HG03097 (cell line): ENCODE data around the gene MIA3.

ENCODE experiments used
- ATAC-seq: cut with Tn5 transposase; IDR thresholded peaks from one replicate; pipeline ENCODE4 v1.9.1; 2021; ENCODE audit not compliant: unreplicated experiment, low FRiP score

Gene MIA3

DNA sequence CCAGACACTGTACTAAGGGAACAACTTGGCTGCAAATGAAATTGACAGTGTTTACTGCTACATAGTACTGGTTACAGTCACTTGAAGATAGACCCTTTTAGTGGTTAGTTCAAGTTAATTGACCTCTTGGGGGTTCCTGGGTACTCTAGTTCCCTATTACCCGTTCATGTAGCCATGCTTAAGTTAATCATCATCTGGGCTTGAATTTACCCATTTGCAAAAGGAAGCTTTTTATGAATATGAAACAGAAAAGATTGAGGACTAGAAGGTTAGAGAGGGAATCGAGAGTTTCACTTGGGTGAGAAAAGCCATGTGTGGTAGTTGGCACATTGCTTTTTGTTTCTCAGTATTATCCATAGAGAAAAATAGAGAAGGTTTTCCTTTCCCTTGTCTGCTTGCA, 2.7 kb downstream of the MIA3 start:
- ATAC-seq: peak; percentile 41

DNA sequence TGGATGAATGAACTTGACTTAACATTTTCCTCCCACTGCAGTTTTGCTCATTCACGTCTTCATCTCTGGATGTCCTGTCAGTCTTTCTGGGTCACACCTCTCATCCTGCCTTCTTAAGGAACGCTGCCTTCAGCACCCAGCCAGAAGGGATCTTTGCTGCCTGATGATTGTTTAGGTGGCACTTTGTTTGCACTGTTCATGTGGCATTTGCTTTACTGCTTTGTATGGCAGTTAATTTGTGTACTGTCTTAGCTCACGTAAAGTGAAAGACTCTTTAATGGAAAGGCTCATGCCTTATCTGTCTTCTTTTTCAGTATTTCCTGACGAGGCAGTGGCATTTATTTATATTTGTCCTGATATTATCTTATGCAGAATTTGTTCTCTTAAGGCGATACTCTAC, 4.9 kb downstream of the MIA3 start:
- ATAC-seq: no peak

DNA sequence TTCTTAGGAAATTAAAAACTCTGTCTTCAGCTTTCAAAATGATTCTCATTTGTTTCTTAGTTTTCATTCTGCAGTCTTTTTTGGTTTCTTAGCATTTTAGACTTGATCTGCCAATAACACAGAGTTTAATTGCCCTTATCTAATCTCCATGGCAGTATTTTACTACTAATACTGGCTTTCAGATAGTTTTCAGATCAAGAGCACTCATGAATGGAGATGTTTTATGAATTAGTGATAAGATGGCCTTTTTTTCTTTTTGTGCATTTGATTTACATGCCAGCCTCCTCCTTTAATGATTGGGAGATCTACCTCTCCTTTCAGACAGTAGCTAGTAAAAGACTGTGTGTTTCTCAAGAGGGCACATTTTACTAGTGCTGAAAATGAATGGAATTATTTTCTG, 5.6 kb downstream of the MIA3 start:
- ATAC-seq: no peak

DNA sequence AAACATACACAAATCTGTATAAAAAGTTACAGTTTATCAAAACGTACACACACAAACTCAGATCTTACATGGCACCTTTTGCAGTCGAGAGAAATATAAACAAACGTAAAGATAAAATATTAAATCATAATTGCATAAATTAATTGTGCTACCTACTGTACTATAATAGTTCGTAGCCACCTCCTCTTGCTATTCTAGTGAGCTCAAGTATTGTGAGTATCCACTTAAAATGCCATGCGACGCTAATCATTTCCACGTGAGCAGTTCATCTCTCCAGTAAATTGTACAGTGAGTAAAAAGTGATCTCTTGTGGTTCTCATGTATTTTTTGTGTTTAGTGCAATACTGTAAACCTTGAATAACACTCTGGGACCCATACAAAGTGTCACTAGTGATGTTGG, 6.3 kb downstream of the MIA3 start:
- no peak for ATAC-seq

DNA sequence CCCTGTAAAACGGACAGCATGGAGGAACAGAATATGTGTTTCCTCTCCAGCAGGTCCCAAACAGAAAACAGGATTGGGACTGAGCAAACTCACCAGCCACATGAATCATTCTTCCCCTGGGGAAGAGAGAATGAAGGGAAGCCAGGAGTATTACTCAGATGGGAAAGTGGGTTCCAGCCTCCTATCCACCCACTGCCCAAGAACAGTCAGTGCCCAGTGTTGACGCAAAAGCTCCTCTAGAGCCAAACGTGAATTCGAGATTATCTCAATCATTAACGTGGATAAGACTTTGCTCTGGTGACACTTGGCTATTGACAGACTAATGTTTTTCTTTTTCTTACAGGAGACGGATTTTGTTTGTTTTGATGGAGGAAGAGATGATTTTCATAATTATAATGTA, 9.3 kb downstream of the MIA3 start:
- no peak for ATAC-seq

DNA sequence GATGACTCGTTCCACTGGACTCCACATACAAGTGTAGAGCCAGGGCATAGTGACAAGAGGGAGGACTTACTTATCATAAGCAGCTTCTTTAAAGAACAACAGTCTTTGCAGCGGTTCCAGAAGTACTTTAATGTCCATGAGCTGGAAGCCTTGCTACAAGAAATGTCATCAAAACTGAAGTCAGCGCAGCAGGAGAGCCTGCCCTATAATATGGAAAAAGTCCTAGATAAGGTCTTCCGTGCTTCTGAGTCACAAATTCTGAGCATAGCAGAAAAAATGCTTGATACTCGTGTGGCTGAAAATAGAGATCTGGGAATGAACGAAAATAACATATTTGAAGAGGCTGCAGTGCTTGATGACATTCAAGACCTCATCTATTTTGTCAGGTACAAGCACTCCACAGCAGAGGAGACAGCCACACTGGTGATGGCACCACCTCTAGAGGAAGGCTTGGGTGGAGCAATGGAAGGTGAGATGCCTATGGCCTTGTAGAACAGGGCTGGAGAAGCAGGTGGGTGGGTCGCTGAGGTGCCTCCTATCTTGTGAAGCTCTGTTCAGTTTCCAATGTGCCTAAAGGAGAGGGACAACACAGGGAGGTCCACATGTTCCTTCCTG, 12.1 kb downstream of the MIA3 start:
- no peak for ATAC-seq

DNA sequence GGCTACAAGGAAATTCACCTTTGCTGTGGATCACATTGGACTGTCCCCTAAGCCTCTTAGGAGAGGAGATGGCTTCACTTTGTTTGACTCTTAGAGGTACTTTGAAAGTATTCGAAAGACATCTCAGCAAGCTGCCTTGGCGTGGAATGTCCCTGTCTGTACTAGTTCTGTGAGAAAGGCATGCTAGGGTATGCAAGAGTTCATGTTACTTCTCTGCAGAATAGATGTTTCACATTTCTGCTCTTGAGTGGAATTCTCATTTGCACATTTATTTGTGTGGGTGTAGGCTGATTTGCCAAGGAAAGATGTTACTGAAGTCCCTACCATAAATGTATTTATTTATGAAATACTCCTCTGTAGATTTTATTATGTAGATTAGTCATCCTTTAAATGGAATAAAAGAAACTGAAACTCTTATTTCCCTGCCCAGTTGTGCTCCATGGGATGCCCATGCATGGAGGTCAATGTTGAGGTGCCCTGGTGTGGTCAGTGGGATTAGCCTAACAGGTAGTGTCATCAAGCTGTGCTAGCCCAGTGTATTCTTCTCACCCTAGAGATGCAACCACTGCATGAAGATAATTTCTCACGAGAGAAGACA, 13.8 kb downstream of the MIA3 start:
- no peak for ATAC-seq

DNA sequence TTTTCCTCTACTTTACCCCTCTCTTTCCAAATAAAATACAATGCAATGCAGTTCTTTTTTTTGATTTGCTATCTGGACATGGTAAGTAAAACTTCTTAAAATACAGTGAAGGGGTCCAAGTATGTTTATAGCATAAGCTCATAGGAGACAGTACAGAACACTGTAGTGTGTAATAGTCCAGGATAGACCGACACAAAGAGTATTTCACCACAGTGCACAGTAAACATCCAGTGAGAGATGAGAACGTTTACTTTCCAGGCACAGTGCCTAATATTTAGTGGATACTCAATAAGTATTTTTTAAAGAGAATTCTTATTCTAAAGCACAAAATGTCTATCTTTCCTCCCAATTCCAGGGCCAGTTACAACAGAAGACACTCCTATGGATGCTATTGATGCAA, 14.9 kb downstream of the MIA3 start:
- ATAC-seq: no peak

DNA sequence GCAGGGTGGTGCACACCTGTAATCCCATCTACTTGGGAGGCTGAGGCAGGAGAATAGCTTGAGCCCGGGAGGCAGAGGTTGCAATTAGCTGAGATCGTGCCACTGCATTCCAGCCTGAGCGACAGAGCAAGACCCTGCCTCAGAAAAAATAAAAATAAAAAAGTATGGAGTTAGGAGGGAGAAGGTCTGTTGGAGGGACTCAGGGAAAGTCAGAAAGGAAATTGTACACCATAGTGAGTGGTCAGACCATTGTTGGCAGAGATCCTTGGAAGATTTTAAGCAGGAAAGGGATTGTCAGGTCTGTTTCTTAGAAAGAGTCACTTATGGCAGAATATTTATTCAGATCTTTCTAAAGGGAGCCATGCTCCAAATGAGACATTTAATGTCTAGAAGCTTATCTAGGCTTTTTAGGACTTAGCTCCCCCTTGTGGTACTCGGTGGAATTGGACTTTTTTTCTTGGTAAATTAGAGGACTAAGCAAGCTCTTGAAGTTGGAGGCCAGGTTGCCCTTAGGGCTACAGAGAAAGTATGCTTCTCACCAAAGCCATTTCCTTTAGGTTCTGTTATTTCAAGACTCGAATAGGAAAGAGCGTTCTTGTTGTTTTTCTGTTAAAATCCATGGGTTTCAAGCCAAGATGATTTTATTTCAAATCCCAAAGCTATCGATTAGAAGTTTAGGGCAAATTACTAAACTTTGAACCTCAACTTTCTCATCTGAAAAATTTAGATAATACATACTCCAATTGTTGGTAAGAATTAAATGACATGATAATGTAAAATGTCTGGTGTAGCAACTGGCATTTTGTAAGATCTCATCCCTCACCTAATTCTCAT, 16.5 kb downstream of the MIA3 start:
- ATAC-seq: peak; percentile 66

DNA sequence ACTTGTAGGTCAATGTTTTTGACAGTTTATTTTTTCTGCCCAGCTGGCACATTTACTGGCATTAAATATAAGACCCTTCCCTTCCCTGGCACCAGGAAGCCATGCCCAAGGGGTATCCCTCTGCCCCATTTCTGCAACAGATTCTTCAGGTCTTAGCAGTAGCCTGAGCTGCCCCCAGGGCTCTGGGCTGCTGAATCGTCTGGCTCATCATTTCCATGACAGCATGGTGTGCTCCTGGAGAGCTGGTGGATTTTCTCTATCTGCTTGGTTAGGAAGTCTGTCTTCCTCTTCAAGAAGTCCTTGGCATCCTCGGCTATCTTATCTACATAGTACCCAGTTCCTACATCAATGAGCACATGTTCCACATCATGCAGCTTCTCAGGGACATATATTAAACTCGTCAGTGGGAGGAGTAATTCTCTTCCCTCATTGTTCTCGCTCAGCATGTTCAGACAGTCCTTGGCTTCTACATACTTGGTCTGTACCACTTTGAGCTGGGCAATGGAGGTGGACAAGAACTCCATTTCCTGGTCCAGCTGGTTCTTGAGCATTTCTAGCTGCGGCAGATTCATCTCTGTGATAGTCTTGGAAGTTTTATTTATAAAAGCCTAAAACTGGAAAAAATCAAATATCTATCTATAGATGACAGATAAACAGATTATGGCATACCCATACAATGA, 23.5 kb downstream of the MIA3 start:
- no peak for ATAC-seq

DNA sequence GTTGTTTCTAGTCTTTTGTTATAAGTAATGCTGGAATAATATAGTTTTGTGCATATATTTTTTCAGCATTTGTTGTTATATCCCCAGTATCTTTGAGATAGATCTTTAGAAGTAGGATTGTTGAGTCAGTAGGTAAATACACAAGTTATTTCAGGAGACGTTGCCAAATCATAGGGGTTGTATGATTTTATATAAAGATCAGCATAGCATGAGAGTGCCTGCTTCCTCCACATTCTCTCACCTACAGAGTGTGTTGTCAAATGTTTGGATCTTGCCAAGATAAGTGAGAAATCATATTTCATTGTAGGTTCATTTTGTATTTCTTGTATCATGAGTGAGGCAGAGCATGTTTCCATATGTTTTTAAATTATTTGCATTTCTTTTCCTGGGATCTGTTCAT, 24.6 kb downstream of the MIA3 start:
- no peak for ATAC-seq

DNA sequence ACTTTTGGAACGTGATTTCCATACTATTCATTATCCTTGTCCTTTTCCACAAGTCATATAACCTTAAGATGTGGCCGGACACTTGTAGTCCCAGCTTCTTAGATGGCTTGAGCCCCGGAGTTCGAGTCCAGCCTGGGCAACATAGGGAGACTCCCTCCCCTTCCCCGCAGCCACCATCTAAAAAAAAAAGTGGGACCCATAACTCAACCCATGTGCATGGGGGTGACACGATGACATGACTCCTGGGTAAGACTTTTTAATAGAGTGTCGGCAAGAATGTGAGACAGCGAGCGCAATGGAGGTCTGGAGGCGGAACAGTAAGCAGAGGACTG, 25.7 kb downstream of the MIA3 start:
- ATAC-seq: no peak

DNA sequence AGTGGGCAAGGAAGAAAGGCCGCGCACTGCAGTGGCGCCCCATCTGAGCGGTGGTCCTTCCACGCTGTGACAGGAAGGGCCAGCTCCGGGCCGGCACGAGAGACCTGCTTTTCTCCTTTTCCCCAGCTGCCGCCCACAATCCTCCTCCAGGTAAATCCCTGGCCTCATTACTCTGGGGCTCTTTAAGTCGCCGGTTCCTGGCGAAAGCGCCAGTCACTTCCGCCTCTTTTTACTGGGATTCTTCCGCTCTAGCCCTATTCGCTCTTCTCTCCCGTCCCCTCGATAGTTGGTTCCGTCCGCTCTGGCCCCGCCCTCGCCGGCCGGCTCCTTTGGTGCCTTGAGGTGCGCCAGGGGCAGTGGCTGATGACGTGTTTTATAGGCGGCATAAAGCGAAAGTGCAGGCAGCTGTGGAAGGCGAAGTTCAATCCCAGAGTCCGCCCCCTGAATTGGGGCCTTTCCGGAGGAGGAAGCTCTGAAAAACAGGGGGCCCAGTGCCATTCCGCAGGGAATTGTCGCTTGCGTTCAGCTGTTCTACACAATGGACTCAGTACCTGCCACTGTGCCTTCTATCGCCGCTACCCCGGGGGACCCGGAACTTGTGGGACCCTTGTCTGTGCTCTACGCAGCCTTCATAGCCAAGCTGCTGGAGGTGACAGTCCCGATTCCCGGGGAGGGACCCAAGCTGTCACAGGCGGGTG, 26.2 kb downstream of the MIA3 start:
- ATAC-seq: peak; percentile 97

DNA sequence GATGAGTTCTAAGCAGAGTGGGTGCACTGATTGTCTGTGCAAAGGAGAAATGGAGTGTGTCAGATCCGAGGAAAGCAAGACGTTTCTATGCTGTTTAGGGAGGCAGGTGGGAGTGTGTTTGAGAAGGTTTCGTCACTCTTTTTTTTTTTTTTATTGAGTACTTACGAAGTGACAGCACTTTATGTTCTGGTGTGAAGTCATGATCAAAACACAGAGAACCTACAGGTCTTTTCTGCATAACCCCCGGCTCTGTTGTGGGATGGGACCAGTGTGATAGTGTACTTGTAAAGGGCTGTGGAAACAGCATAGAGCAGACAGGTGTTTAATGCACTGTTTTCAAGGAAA, 26.7 kb downstream of the MIA3 start:
- no peak for ATAC-seq

DNA sequence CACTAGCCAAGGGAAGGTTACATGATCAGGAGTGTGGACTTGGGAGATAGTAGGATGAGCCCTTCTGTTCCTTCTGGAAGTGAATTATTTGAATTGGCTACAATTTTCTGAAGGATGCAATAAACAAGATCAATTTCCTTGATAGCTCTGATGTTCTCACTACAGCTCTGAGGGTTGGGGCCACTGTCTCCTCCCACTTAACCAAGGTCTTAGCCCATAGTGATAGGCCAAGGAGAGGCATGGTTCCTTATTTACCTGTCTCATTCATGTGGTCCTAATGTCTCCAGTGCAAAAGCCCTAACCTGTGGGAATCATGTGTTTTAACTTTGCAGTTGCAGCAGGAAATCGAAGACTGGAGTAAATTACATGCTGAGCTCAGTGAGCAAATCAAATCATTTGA, 34.8 kb downstream of the MIA3 start:
- no peak for ATAC-seq

DNA sequence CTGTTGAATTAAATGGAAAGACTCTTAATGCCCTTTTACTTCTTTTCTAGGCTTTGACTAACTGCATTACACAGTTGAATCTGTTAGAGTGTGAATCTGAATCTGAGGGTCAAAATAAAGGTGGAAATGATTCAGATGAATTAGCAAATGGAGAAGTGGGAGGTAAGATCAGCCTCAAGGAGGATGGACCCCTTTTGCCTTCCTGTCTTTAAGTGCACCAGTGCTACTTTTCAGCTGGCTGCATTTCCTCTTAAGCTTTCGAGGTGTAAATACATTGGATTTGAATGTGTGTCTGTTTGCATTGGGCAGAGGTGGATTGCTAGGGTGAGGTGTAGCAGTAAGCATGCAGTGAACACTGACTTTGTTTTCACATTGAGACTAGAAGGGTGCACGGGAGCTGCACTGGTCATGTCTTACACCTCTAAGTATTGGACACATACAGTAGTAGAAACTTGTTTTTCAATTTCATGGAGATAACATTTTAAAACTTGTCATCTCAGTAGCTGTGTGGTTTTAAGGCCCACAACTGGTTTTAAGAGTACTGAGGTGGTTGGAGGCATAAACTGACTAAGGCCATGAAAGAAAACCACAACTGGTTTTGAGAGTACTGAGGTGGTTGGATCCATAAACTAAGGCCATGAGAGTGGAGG, 35.4 kb downstream of the MIA3 start:
- peak; percentile 56 for ATAC-seq

DNA sequence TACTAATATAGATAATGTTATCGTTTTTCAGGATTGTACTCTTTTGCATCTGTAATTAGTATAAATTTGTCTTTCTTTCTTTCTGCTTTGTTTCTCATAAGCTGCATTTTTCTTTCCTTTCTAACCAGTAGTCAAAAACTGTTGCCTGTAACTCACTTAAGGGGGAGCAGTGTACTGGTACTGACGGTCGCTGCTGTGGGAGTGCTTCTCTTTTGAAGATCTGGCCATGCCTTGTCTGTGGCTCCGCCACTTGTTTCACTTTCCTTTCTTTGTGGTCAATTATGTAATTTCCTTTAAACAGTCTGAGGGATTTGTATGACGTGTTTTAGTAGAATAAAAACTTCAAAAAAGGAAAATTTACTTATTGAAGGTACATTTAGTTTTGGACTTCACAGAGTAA, 37.0 kb downstream of the MIA3 start:
- ATAC-seq: peak; percentile 90

DNA sequence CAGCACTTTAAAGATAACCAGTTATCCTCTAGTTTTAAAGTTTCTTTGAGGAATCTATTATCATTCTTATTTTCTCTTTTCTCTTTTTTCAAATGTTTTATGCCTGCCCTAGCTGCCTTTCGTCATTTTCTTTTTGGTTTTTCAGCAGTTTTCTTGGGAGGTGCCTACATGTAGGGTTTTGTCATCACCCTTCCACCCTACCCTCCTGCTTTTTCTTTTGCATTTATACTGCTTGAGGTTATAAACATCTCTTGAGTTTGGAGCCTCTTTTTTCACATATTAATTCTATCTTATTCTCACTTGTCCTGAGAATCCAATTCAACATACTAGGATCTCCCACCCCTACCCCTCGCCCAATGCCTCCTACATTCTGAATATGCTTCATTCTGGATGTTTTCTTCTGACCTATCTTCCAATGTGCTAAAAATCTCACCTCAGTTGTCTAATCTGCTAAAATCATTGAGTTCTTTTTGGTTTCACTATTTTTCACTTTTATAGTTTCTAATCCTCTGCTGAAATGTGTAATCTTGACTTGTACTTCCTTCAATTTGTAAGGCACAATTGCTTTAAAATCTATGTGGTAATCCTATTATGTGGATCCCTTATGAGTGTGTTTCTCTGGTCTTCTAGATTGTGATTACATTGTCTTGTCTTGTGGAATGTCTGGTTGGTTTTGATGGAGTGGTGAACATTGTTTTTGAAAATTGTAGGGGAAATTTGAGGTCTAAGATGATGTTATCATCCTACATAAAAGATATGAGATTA, 38.7 kb downstream of the MIA3 start:
- ATAC-seq: no peak

DNA sequence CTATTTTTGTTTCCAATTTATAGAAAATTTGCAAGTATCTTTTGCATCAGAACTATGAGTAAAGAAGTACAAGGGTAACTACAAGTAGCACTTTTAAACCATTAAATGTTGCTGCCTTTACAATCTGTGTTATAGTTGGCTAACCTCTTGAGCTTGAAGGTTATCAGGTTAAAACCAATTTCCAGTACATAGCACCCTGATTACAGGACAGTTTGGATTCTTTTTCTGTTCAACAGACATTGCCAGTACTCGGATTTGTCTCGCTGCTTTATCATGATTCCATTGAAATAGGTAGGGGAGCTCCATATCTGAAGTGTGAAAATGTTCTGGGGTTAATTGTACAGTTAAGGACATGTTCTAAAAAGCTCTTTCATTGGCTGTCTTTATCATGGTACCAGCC, 40.0 kb downstream of the MIA3 start:
- ATAC-seq: no peak

DNA sequence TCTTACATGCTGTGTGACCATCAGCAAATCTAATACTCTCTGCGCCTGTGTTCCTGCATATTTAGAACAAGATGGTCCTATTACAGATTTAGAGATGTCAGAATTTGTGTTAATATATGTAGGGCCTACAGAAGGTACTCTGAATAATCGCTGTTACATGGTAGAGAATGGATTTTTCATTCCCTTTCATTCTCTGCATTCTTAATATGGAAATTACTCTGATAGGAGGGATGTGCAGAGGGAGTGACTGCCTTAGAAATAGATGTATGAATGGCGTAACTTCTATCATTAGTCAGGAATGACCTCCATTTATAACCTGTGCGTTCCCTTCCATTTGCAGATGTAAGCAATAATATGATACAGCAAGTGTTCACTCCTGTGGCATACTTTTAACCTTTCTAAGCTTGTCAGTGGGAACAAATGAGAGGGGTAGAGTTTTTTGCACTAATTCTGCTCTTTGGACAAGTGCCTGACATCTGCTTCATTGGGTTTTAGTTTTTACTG, 45.6 kb downstream of the MIA3 start:
- ATAC-seq: no peak
